IPS-NIHi7 (cell line): Measurements from ENCODE around the gene SEZ6L.

Experiments used
- DNase-seq: peaks from one replicate; pipeline ENCODE4 v3.0.0; 2012; ENCODE audit warnings: mixed read lengths; ENCODE audit errors: extremely low spot score

The SEZ6L gene

DNA sequence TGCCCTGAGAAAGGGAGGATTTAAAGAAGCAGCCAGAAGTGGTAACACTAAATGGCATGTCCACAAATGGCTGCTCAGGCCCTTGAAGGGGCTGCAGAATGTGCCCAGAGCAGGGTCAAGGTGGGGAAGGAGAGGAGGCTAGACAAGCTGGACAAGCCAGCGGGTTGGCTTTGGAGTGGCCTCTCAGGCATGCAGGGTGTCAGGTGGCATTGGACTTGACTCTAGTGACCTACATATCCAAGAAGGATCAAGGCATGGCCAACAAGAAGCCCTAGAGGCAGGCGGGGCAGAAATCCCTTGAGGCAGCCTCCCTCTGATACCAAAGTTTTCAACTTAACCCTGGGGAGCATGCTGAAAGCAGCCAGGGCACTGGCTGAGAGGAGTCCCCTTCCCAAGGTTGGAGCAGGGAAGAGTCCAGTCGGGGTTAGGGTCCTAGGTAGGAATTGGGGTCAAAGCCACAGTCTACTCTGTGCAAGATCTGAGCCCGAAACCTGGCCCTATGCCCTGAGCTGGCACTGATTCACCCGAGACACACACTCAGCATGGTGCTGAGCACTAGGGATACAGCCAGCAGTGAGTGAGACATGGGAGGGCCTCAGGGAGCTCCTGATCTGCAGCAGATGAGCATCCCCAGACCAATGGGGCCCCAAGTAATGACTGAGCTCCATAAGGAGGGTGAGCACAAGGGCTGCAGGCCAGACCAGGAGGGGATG, 164.0 kb downstream of the SEZ6L start:
- no peak for DNase-seq

DNA sequence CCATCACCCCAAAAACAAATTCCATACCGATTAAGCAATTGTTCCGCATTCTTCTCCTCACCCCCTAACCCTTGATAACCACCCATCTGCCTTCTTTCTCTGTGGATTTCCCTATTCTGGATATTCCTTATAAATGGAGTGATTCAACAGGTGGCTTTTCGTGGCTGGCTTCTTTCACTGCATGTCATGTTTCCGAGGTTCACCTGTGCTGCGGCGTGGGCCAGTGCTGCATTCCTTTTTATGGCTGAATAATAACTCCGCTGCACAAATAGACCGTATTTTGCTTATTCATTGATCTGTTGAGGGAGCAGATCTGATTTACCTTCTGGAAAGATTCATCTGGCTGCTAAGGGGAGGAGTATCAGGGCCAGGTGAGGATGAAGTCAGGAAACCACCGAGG, 165.0 kb downstream of the SEZ6L start:
- DNase-seq: no peak

DNA sequence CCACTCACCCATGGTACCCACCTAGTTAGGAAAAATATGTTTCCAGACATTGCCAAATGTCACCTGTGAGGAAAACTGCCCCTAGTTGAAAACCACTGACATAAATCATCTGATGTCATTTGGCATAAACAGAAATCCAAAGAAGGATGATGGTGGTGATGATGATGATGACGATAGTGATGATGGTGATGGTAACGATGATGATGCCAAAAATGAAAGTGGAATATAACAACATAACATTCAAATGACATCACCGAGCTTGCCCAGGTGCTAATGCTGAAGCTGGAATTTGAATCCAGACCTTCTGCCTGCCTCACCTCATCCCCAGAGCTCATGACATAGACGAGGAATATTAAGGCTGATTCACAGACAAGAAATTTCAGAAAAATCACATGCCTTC, 167.5 kb downstream of the SEZ6L start:
- DNase-seq: no peak

DNA sequence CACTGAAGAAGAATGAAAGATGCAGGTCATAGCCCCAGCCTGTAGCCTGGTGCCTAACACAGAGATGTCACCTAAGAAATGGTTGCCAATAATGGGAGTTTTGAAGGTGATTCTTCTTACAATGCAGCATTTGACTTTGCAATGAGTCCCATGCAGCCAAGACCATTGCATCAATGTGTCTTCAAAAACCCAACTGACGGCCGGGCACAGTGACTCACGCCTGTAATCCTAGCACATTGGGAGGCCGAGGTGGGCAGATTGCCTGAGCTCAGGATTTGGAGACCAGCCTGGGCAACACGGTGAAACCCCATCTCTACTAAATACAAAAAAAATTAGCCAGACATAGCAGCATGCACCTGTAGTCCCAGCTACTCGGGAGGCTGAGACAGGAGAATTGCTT, 170.5 kb downstream of the SEZ6L start:
- DNase-seq: no peak

DNA sequence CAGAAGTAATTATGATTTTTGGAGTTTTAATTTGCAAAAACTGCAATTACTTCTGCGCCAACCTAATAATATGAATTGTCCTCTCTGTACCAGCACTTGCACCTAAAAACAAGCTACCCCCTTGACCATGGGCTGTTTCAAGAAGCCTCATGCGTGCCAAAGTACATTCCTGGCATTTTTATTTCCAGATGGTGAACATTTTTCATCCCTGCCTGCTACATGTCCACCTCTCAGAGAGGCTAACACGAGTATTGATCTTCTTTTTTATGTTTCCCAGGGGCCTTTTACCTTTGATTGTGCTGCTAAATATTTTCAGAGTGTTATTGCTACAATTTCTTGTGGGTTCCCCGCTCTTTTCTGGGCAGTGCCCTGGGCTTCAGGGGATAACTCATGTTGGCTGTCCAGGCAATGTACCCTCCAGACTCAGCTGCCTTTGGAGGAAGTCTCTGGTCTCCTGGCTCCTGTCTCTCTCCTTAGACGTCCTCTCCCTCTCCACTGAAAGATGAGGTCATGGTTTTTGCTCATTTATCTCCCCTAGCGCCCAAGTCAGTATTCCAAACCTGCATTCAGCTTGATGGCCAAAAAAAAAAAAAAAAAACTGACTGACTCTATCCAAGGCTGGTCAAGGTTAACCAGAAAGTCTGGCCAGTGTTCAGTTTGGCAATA, 173.6 kb downstream of the SEZ6L start:
- DNase-seq: no peak

DNA sequence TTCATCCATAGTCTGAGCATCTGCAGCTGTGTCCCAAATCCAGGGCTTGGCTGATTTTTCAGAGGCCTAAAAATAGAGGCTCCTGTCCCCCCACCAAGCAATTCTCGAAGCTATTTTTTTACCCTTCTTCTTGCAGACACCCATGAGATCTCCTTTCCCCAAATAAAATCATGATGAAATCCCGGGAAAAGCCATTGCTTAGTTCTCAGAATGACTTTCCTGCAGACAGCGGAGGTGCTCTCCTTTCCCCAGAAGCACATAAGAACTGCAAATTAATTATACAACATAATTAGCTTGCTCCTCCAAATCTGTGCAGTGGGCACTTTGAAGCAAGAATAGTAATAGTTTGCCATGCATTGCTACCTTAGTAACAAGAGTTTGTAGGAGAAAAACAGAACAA, 176.2 kb downstream of the SEZ6L start:
- DNase-seq: no peak

DNA sequence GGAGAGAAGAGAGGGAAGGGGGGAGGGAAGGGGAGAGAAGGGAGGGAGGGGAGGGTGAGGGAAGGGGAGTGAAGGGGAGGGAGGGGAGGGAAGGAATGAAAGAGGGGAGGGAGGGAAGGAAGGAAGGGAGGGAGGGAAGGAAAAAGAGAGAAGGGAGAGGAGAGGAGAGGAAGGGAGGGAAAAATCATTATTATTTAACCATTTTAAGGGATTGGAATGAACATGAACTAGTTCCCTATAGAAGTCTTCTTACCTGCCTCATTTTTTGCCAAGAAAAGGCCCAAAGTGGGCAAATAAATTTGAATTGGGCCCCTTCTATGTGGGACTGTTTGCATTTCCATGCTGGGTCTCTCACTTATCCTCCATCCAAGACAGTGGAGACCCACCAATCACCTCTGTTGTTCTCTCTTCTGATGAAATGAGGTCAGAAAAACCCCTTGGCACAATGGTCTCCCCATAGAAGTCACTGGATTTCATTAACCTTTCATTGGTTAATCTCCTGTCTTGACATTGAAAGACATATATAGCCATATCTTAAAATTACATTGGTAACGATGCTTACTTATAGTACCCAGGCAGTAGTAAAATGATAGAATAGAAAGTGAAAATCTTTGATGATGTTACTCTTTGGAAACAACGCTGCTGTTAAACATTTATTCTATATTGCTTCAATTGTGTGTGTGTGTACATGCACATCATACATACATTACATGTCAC, 179.7 kb downstream of the SEZ6L start:
- no peak for DNase-seq

DNA sequence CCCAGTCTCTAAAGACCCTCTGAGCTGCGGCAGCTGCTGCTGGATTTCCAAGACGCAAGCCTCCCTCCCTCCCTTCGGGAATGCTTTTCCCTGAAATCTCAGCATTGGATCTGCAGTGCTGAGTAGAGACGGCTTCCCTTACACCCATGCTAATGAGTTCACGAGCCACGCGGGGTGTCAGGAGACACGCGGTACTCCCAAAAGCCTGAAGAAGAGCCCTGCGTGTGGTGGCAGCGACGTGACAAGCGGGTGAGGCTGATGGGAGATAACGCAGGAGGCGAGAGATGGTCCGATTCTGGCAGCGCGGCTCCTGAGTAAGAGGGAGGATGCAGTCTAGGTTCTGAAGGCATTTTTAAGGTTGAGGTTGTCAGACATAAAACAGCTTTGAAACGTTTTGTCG, 185.4 kb downstream of the SEZ6L start:
- DNase-seq: no peak

DNA sequence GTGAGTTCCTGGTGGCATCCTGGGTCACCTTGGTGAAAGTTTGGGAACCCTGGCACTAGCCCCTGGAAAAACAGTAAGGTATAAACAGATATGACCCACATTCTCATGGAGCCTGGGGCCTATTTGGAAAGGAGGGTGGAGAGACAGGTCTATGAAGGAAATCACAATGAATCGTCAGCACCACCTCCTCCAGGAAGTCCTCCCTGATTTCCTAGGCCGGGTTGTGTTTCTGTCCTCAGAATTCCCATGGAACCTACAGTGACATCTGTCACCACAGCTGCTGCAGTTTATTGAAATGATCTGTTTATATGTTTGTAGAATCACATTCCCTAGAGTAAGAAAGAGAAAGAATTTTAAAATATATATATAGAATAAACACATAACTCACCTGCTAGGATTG, 188.0 kb downstream of the SEZ6L start:
- no peak for DNase-seq

DNA sequence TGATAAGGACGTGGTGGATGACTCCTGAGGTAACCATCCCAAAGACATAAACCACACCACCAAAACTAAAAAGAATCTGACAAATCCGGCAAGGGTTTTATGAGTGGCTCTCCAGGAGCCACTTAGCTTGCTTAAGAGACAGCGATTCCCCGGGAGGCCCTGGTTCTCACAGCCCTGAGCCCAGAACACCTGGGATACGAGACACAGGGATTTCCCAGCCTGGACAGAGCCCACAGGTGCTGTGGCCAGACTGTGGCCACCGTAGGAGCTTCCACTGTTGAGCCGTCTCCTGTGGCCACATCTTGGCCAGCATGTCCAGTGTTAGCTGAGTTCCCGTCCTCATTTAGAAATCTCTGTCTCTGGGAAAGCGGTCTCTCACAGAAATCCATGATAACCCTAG, 188.6 kb downstream of the SEZ6L start:
- no peak for DNase-seq

DNA sequence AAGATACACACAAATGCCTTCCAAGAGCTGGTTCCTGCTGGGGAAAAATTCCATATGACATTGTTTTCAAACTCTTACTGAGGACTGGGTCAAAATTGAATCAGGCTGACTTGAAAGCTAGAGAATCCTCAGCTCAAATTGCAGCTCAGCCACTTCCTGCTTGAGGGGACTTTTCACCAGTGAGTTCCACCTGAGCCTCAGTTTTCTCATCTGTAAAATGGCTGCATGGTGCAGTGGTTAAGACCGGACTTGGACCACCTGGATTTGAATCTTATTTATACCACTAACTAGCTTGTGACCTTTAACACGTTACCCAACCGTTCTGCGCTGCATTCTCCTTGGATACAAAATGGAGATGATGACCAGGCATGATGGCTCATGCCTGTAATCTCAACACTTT, 189.9 kb downstream of the SEZ6L start:
- DNase-seq: no peak

DNA sequence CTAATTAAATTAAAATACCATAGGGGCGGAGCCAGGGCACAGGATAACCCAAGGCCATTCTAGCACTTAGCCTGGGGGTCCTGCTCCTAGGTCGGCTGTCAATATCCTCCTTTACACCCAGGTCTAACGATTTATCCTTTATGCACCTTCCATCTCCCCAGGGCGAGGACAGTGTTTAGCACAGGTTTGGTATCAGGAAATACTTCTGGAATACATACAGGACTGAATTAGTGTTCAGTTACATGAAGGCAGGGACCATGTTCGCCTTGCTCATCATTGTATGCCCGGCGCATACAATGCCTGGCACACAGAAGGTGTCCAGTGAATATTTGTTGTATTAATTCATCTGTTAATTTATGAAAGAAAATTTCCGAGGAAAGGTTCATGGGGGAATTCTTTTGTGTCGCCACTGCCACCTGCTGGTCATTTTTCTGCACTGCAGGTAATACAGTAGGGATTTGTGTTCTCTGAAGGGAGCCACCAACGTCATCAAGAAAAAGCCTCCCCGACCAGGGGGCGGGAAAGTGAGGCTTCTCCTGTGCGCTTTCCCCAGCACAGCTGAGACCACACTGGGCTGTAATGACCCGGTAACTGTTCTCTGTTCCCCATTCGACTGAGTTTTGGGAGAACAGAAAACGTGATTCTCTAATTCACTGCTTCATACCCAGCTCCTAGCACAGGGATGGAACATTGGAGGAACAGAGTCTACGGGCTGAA, 191.1 kb downstream of the SEZ6L start:
- peak; percentile 90 for DNase-seq

DNA sequence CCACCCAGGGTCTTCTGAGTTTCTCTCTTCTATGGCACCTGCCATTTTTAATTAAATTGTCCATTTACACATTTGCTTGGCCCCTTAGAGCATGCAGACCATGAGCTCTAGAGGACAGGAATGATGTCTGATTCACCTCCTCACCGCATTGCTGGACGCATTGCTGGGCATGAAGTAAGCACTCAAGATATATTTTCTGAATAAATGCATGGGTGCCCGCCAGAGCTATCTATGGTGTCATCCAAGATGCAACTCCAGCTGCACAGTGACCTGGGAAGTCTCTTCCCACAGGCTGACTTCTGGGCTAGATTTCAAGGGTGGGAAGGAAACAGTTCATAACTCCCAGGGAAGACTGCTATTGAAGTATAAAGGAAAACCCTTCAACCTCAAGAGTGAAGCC, 193.2 kb downstream of the SEZ6L start:
- no peak for DNase-seq

DNA sequence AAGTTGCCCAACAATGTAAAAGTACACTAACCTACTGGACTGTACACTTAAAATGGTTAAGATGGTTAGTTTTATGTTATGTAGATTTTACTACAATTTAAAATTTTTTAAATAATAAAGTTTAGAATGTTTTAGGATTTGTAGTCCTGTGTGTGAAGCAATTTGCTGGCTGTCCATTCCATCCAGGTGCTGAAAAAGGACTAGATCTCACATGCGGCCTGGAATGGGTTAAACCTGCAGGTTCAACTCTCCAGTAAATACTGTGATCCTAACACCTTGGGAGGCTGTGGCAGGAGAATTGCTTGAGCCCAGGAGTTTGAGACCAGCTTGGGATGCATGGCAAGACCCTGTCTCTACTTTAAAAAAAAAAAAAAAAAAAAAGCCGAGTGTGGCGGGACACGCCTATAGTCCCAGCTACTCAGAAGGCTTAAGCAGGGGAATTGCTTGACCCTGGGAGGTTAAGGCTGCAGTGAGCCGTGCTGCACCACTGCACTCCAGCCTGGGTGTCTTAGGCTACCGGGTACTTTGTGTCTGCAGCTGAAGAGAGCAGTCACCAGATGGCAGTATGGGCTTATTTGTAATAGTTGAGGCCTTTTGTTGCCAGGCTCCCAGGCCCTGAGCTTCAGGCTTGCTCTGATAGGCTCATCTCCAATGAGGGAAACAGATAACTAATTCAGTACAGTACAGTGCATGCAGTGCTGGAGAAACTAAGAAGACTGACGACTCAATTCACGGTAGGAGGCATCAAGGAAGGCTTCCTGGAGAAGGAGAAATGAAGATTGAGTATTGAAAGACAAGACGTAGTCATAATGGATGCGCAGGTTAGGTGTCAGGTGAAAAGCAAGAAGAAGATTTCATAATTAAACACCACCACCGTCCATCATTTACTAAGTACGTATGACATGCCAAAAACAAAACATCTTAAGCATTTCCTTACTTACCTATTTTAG, 195.1 kb downstream of the SEZ6L start:
- peak; percentile 77 for DNase-seq

DNA sequence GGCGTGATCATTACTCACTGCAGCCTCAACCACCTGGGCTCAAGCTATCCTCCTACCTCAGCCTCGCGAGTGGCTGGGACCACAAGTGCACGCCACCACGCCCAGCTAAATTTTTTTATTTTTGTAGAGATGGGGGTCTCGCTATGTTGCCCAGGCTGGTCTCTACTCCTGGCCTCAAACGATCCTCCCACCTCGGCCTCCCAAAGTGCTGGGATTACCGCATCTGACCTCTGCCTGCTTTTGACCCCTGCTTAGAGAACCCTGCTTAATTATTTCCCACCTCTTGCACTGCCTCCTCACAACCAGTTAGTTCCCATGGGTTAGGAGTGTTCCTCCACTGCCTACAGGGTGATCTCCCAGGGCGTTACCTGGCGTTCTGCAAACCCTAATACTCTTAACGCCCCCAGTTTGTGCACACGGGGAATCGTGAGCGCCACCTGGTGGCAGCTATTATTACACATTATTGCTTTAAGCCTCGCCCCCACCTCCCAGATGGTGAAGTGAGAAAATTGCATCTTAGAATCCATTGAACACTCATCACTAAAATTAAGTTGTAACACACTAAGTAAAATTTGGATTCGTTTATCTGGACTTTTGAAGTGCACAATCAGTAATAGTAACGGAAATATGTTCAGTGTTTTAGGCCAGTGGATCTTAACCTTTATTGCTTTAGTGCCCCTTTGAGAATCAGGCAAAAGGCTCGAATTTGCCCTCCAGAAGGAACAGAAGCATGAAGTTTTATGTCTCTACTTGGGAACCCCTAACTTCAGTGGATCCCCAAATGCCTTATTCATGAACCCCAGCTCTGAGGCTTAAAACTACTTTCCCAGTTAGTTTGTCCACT, 198.4 kb downstream of the SEZ6L start:
- DNase-seq: peak; percentile 60

DNA sequence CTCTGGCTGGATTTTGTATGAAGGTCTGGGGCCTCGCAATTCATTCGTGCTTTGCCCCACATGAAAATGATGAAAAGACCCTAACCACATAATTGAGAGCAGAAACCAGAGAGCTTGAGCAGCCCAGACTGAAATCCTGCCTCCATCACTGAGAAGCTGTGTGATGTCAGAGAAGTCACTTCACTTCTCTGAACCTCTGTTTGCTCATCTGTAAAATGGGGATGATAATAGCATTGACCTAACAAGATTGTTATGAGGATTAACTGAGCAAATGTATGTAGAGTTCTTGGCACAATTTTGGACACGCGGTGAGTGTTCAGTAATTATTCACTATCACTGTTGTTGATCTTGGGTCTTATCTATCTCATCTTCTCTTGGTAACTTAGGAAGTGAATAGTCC, 203.6 kb downstream of the SEZ6L start:
- DNase-seq: no peak

DNA sequence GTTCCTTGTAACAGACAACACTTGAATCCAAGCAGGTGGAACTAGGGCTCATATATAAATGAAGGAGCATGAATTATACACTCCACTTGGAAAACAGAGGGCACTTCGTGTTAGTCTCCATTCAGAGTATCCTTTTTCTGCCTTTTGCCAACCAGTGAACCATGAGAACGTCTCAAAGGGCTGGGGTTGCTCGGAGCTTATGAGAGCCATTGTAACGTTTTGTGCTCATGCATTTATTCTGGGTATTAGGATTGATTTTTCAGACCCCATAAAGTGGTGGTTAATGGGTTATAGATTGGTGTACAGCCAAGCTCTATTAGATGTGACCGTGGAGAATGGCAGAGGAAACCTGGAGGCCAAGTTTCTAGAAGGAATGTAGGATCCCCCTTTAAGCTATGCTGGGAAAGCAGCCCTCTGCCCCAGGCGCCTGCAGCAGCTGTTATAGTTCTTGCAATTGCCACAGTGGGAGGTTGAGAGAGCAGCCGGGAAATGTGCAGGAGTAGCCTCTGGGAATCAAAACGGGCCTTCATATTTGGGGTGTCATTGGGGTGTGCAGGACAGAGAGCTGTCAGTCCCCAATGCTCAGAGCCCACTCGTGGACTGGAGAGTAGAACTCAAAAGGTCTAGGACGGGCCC, 205.2 kb downstream of the SEZ6L start:
- no peak for DNase-seq

DNA sequence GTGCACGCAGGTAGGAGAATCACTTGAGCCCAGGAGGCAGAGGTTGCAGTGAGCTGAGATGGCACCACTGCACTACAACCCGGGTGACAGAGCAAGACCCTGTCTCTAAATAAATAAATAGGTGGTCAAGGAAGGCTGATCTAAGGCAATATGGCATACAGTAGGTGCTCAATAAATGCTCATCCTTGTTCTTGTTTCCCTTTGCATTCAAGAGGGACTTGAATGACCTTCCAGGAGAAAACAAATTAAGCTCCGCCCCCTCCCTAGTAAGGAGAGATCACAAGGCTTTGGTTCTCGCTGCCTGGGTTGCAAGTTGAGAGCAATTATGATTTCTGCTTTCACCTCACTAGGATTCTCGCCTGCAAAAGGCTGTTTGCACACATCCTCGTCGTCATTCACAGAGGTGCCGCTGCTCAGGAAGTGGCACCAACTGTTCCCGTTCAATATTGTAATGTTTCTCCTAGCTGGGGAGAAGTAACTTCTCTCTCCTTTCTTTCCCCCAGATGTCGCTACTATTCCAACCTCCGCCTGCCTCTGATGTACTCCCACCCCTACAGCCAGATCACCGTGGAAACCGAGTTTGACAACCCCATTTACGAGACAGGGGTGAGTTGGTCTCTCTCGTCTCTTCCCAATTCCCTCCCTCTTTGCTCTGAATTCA, 208.0 kb downstream of the SEZ6L start:
- peak; percentile 42 for DNase-seq

DNA sequence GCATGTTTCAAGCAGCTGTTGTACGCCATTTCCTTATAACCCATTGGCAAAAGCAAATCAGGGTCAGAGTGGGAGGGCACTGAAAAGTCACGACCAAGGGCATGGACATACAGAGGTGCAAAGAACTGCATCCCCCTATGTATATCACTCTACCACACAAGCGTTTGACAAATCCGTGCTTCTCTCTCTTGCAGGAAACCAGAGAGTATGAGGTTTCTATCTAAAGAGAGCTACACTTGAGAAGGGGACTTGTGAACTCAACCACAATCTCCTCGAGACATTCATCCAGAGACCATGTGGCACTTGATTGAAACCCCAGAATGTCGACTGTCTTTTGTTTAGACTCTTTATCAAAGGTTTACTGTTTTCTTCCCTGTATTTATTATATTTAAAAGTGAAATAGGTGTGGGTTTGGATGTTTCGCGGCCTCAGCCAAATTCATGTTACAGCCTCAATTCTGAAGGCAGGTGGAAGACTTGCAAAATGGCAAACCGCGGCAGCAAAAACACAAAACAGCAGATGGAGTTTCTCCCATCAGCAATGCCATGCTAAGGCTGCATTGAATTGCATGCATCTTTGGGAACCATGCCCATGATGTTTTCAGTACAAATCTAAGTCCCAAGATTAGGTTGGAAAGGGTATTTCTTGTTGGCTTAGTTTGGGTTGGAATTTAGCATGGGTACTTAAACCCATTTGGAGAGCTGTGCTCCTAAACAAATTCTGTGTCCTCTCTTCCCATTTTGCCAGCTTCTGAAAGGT, 211.0 kb downstream of the SEZ6L start:
- DNase-seq: no peak
